GM12878 (cell line): ENCODE data around the gene CD86. TPM values are rescaled to one million over a fixed set of nuclear protein-coding genes. Genes with fewer than 3 reads are reported as not detected.

ENCODE experiments used
- ATAC-seq: fragments of 200-7000 bp; cut with Tn5 transposase; 3 replicates; pipeline ENCODE4 v1.9.1; 2020; ENCODE audit warnings: mild to moderate bottlenecking, moderate library complexity
- BruUV-seq: library from RNA; stranded (reverse); fragments of 400-500 nt; replicated peaks from 2 replicates; lab custom pipeline; 2021; lab: Mats Ljungman, UMichigan
- CTCF ChIA-PET: fragments of 300-600 bp; sonication (Branson Sonifier 250); formaldehyde crosslinking; extraction: SDS; loops from one replicate; lab custom pipeline; 2021; ENCODE audit warnings: inconsistent platforms; lab: Yijun Ruan, JAX
- POLR2A ChIA-PET: fragments of 350-600 bp; formaldehyde crosslinking; extraction: SDS; loops from one replicate; lab custom pipeline; 2021; ENCODE audit warnings: inconsistent platforms; lab: Charles Lee
- RAD21 ChIA-PET: fragments of 300-600 bp; sonication (Branson Sonifier 250); formaldehyde crosslinking; loops from one replicate; lab custom pipeline; 2023; ENCODE audit warnings: antibody characterized with exemption; ENCODE audit not compliant: unreplicated experiment; lab: Charles Lee
- SMC1A ChIA-PET: fragments of 300-600 bp; sonication (Branson Sonifier 250); formaldehyde crosslinking; loops from one replicate; lab custom pipeline; 2023; ENCODE audit not compliant: unreplicated experiment, uncharacterized antibody; lab: Charles Lee
- DNase-seq: peaks from one replicate; pipeline ENCODE4 v3.0.0-alpha.2; 2011; ENCODE audit warnings: low read depth, low spot score
- FAIRE-seq: peaks from 3 replicates; lab custom pipeline; 2011; peaks lifted over from hg19 to GRCh38; lab: Jason Lieb, UNC
- H2AFZ ChIP-seq: 2 replicates; pipeline ENCODE4 v1.6.0; 2011; ENCODE audit warnings: low read depth, low read length, control low read depth; ENCODE audit not compliant: control insufficient read depth
- H3K27ac ChIP-seq: 2 replicates; pipeline ENCODE4 v1.5.1; 2011; ENCODE audit warnings: control low read depth; ENCODE audit not compliant: control insufficient read depth, insufficient read depth
- H3K27me3 ChIP-seq, 2 experiments: replicated peaks in 1 of 2; 2 replicates each; pipeline versions ENCODE4 v1.6.0 to v1.6.1; 2011; ENCODE audit warnings: low read length in 1 of 2; ENCODE audit not compliant: control insufficient read depth in 2 of 2, insufficient read depth in 2 of 2
- H3K36me3 ChIP-seq, 2 experiments: 2 replicates each; pipeline ENCODE4 v1.5.1; 2011; ENCODE audit warnings: low read length in 1 of 2; ENCODE audit not compliant: control insufficient read depth in 2 of 2, insufficient read depth in 2 of 2
- H3K4me1 ChIP-seq: 2 replicates; pipeline ENCODE4 v1.6.1; 2011; ENCODE audit warnings: mild to moderate bottlenecking, low read length, moderate library complexity, mixed read lengths; ENCODE audit not compliant: control insufficient read depth, insufficient read depth
- H3K4me2 ChIP-seq: 2 replicates; pipeline ENCODE4 v1.6.0; 2011; ENCODE audit warnings: control low read depth; ENCODE audit not compliant: control insufficient read depth, insufficient read depth
- H3K4me3 ChIP-seq: fragments of 200-600 bp; sonication (generic); 2 replicates; pipeline ENCODE4 v1.5.1; 2016
- H3K79me2 ChIP-seq: 2 replicates; pipeline ENCODE4 v1.6.0; 2011; ENCODE audit warnings: low read length; ENCODE audit not compliant: control insufficient read depth, insufficient read depth
- H3K9ac ChIP-seq: 2 replicates; pipeline ENCODE4 v1.8.0; 2011; ENCODE audit warnings: low read length, control low read depth, mixed read lengths; ENCODE audit not compliant: control insufficient read depth, insufficient read depth
- H3K9me3 ChIP-seq: replicated peaks from 3 replicates; pipeline ENCODE4 v1.5.1; 2011; ENCODE audit warnings: mild to moderate bottlenecking, low read length; ENCODE audit not compliant: control insufficient read depth, insufficient read depth
- H4K20me1 ChIP-seq: 2 replicates; pipeline ENCODE4 v1.6.0; 2011; ENCODE audit not compliant: control insufficient read depth, insufficient read depth
- BRCA1 ChIP-seq: IDR thresholded peaks from 2 replicates; pipeline ENCODE4 v1.6.1; 2011; ENCODE audit warnings: low read depth, low read length, improper control_type of control experiment
- CREB1 ChIP-seq: IDR thresholded peaks from 2 replicates; pipeline ENCODE4 v1.6.1; 2012; ENCODE audit warnings: low read depth, mild to moderate bottlenecking, inconsistent platforms
- FOS ChIP-seq: IDR thresholded peaks from 3 replicates; pipeline ENCODE4 v1.6.1; 2011; ENCODE audit warnings: borderline replicate concordance; ENCODE audit not compliant: insufficient read length; ENCODE audit errors: extremely low read depth
- HDAC2 ChIP-seq: fragments of 200-600 bp; sonication (generic); IDR thresholded peaks from 2 replicates; pipeline ENCODE4 v1.6.1; 2017
- HDGF ChIP-seq: fragments of 450-650 bp; IDR thresholded peaks from 2 replicates; pipeline ENCODE4 v1.6.1; 2016; ENCODE audit warnings: antibody characterized with exemption
- MTA2 ChIP-seq: fragments of 450-650 bp; IDR thresholded peaks from 2 replicates; pipeline ENCODE4 v1.6.1; 2016; ENCODE audit warnings: low read depth, mild to moderate bottlenecking, moderate library complexity
- NFIC ChIP-seq: IDR thresholded peaks from 2 replicates; pipeline ENCODE4 v1.6.1; 2012; ENCODE audit warnings: low read depth, mild to moderate bottlenecking, inconsistent platforms, low read length, moderate library complexity
- NFYB ChIP-seq: IDR thresholded peaks from 2 replicates; pipeline ENCODE4 v1.6.1; 2011; ENCODE audit warnings: low read depth, mild to moderate bottlenecking, low read length, improper control_type of control experiment, moderate library complexity; ENCODE audit not compliant: insufficient read depth
- NR2C2 ChIP-seq: IDR thresholded peaks from 2 replicates; pipeline ENCODE4 v1.6.1; 2011; ENCODE audit warnings: borderline replicate concordance, low read depth; ENCODE audit not compliant: control insufficient read depth, insufficient read length
- PKNOX1 ChIP-seq: fragments of 450-650 bp; IDR thresholded peaks from 2 replicates; pipeline ENCODE4 v1.6.1; 2016; ENCODE audit warnings: mild to moderate bottlenecking
- RAD51 ChIP-seq: fragments of 450-650 bp; IDR thresholded peaks from 2 replicates; pipeline ENCODE4 v1.6.1; 2016; ENCODE audit warnings: moderate library complexity, mild to moderate bottlenecking, inconsistent platforms
- RUNX3 ChIP-seq: IDR thresholded peaks from 2 replicates; pipeline ENCODE4 v1.6.1; 2012; ENCODE audit warnings: low read length, inconsistent platforms
- SMC3 ChIP-seq: IDR thresholded peaks from 2 replicates; pipeline ENCODE4 v1.6.1; 2011; ENCODE audit warnings: low read length, improper control_type of control experiment, borderline replicate concordance
- USF1 ChIP-seq: IDR thresholded peaks from 2 replicates; pipeline ENCODE4 v1.6.1; 2011; ENCODE audit warnings: borderline replicate concordance, low read depth, mild to moderate bottlenecking, moderate library complexity, mixed read lengths, low read length; ENCODE audit not compliant: insufficient read depth; ENCODE audit errors: extremely low read length
- ZBED1 ChIP-seq: IDR thresholded peaks from 2 replicates; pipeline ENCODE4 v1.6.1; 2016; ENCODE audit warnings: borderline replicate concordance
- ZBTB11 ChIP-seq: fragments of 450-650 bp; formaldehyde crosslinking; IDR thresholded peaks from 2 replicates; pipeline ENCODE4 v1.5.0; 2022; ENCODE audit warnings: mild to moderate bottlenecking, missing genetic modification characterization
- ZNF384 ChIP-seq: IDR thresholded peaks from 2 replicates; pipeline ENCODE4 v1.6.1; 2012; ENCODE audit warnings: low read depth, mild to moderate bottlenecking, low read length, improper control_type of control experiment, borderline replicate concordance
- WGBS: methylation state at CpG from one replicate; pipeline ENCODE4 v1.1.6; 2016; ENCODE audit warnings: low lambda C conversion rate; ENCODE audit not compliant: insufficient replicate concordance, insufficient coverage; ENCODE audit errors: missing lambda C conversion rate; 5-methylcytosine and 5-hydroxymethylcytosine counted together
- in situ Hi-C: fragments of 300-500 bp; cut with MboI; formaldehyde crosslinking; loops from 9 replicates; pipeline ENCODE4 v1.14.3; 2018; ENCODE audit warnings: mixed read lengths
- intact Hi-C: fragments of 100-400 bp; cut with micrococcal nuclease; formaldehyde crosslinking; loops from one replicate; pipeline ENCODE4 v1.14.2; 2022; ENCODE audit not compliant: unreplicated experiment
- polyA plus RNA-seq, 11 experiments: library from polyadenylated mRNA; depleted of rRNA in 4 of 11; unstranded in 6 of 11; stranded (reverse) in 5 of 11; fragments of >200 nt; fragmentation: Nextera tagmentation in 4 of 11; fragmentation: Illumina TruSeq in 1 of 11; extraction: Ambion mirVana in 4 of 11; extraction: Trizol in 1 of 11; gene quantifications; 1 replicate in 1 of 11; 2 replicates in 10 of 11; pipeline versions ENCODE4 v1.2.1 to v1.2.3, GENCODE V29; 2011 to 2016; ENCODE audit warnings: inconsistent platforms in 2 of 11, missing spikeins in 2 of 11, low read depth in 1 of 11
- total RNA-seq, 4 experiments: library from RNA; depleted of rRNA in 3 of 4; stranded (reverse); fragments of >200 nt in 3 of 4; fragmentation: Illumina TruSeq in 1 of 4; extraction: Trizol in 1 of 4; gene quantifications; 2 replicates each; pipeline versions ENCODE4 v1.2.1 to v1.2.3, GENCODE V29; 2013 to 2021

CD86 gene
- total and polyA plus RNA-seq, 10 of the 15 experiments (the other 5 are each of a cell fraction or from before 2014, with no cell fraction given): 40.9 to 100 (median 55.5) TPM

- no TSS peak for BruUV-seq
- no peak for DNase-seq
- in situ Hi-C loops: no loop called here
- Histone ChIP-seq H3K9ac (no peak overlapping the region), H3K27me3 (no peaks in the 10 kb centered on the region), H3K4me3 (peak overlapping the region; percentile 86; the same call in 1 of the 2 replicates), H3K4me2 (peak overlapping the region; percentile 88), H3K79me2 (peaks cover 74% of the 10 kb centered on the region), H3K27ac (peak overlapping the region; percentile 97), H4K20me1 (no peaks in the 10 kb centered on the region), H2AFZ (no peak overlapping the region), H3K4me1 (peaks cover 60% of the 10 kb centered on the region), H3K36me3 (peaks cover 0 to 2% of the 10 kb centered on the region in 2 experiments; a peak in 1 of 4 replicates), H3K9me3 (no peaks in the 10 kb centered on the region)
- ChIA-PET POLR2A (interaction anchor here (1.1 to 12.7 kb wide), 5 partner anchors 10 to 173 kb away, joined by 3 to 165 read pairs (median 50); no protein-coding TSS in a partner anchor), RAD21 (interaction anchor here (1.5 to 16.0 kb wide), 9 partner anchors 16 to 171 kb away, joined by 6 to 426 read pairs (median 71); partner anchors contain the start of gene ILDR1), CTCF (interaction anchor here (1.0 to 9.7 kb wide), 7 partner anchors 11 to 240 kb away, joined by 3 to 114 read pairs (median 9); no protein-coding TSS in a partner anchor), SMC1A (interaction anchor here (1.2 to 33.7 kb wide), 9 partner anchors 14 to 254 kb away, joined by 3 to 882 read pairs (median 9); partner anchors contain the start of genes CD86 and ILDR1)
- ATAC-seq: peak; percentile 31
- 1% methylated on average over 3 of the region's 3 CpGs for WGBS
- intact Hi-C loops: no loop called here
- FAIRE-seq: no peak
- TF ChIP-seq ZBTB11 (CRISPR knock-in tag): no peak
- TF ChIP-seq ZBED1: 0 out of 2 replicates have a peak, but pooled peaks have one; percentile 23
- TF ChIP-seq BRCA1: no peak
- TF ChIP-seq SMC3: no peak
- peak; percentile 45; the same call in 1 of the 2 replicates for TF ChIP-seq MTA2
- TF ChIP-seq NFIC: no peak
- no peak for TF ChIP-seq USF1
- TF ChIP-seq HDGF: no peak
- TF ChIP-seq HDAC2: no peak
- no peak; the same call in 1 of the 2 replicates for TF ChIP-seq CREB1
- TF ChIP-seq PKNOX1: peak; percentile 72
- TF ChIP-seq ZNF384: no peak
- TF ChIP-seq NFYB: peak; percentile 40; the same call in 1 of the 2 replicates
- TF ChIP-seq RUNX3: peak; percentile 67
- TF ChIP-seq NR2C2: no peak
- TF ChIP-seq FOS: no peak
- TF ChIP-seq RAD51: no peak
These were observed 27.2 kb downstream of the CD86 start for GRCh38 chr3:122082357-122082756.
